ENCODE results near the gene BSND. TPM values are rescaled to one million over a fixed set of nuclear protein-coding genes. Genes with fewer than 3 reads are reported as not detected.

Gene BSND
- polyA plus RNA-seq, 3 donors: 4.0 to 4.5 (median 4.5) TPM

DNA sequence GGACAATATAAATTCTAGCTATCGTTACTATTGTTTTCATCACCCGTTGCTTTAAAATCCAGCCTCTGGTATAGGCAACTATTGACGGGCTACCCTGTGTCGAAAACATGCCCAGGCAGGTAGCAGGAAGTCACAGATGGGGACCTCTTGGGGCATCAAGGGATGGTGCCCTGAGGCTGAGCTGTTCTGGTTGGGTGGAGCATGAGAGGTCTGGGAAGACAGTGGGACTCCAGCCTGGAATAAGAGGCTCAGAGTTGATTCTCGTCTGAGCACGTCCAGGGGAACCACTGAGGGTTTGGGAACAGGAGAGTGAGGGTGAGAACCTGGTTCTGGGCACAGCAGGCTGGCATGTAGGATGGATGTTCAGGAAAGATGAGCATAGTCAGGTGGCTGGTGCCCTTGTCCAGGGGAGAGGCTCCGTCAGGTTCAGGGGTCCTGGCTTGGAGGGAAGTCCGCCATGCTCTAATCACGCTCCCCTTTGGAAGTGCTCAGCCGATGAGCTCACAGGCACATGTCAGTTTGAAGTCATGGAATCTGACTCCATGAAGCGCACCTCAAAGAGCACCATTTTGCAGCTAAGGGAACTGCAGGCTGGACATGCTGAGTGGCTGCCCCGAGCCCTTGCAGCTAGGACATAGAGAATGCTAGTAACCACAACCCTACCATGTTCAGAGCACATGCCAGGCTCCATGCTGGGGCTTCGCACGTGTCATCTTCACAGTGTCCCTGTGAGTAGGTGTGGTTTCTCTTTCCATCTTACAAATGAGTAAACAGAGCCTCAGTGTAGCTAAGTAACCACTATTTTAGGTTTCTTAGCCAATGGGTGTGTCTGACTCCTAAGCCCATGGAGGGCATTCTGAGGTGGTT lies 61.6 kb downstream of the BSND start:
- no peak for DNase-seq

DNA sequence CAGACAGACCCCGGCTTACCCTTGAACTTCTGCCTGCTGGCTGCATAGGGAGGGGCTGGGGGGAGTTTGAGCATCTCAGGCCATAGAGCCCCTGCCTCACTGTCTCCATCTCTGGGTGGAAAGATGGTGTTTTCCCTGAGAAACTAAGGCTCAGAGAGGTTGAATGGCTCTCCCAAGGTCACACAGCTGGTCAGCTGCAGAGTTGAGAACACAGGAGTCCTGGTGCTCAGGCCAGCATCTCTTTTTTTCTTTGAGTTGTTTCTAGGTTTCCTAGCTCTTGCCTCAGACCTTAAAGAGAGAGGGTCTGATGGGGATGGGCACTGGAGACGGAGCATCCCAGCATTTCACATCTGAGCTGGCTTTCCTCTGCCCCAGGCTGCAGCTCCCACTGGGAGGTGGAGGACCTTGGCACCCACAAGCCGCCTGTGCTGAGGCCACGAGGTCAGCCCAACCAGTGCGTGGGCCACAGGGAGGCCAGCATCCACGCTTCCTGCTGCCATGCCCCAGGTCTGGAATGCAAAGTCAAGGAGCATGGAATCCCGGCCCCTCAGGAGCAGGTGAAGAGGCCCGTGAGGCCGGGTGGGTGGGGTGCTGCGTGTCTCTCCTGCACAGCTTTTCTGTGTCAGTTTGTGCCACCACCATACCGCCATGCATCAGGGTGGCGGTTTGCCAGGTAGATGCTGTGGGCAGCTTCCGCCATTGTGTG lies 62.4 kb downstream of the BSND start:
- DNase-seq: no peak

Other genes with a start within 250 kb of the BSND start
- gene PARS2, start 234.4 kb upstream of the BSND start, polyA plus RNA-seq (ENCODE audit: insufficient read length in 3 of 3): 10 to 100 TPM; 10.9 to 11.9 (median 11.8) TPM
- 10 to 100 TPM in 1 of 3 donors, 1 to 10 TPM in 2; 6.7 to 10.5 (median 9.4) TPM for gene TTC22, start 197.6 kb upstream of the BSND start, polyA plus RNA-seq (ENCODE audit: insufficient read length in 3 of 3)
- 100 to 1,000 TPM in 1 of 3 donors, 10 to 100 TPM in 2; 82.1 to 110 (median 86.7) TPM for gene DHCR24, start 111.7 kb upstream of the BSND start, polyA plus RNA-seq (ENCODE audit: insufficient read length in 3 of 3)
- gene TMEM61, start 18.3 kb upstream of the BSND start, polyA plus RNA-seq (ENCODE audit: insufficient read length in 3 of 3): 1 to 10 TPM in 2 of 3 donors, under 1 TPM in 1; 0.64 to 1.6 (median 1.5) TPM
- gene PCSK9, start 40.6 kb downstream of the BSND start, polyA plus RNA-seq (ENCODE audit: insufficient read length in 3 of 3): 1 to 10 TPM; 1.7 to 2.4 (median 2.4) TPM
- gene USP24, start 216.4 kb downstream of the BSND start, polyA plus RNA-seq (ENCODE audit: insufficient read length in 3 of 3): 10 to 100 TPM; 37.6 to 56.8 (median 55.7) TPM